ENCODE data around the gene CYP2B6.

DNA sequence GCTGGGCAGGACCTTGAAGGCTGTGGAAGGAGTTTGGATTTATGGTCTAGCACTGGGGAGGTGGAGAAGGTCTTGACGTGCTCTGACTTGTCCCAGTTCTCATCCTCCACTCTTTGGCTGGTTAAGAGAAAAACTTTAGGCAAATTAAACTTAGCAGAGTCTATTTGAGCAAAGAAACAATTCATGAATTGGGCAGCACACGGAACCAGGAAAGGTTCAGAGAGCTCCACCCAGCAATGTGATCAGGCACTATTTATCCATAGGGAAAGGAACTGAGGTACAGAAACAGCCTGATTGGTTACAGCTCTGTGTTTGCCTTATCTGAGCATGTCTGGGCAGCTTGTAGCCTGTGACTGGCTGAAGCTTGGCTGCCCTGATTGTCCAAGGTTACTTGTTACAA, 45.4 kb upstream of the CYP2B6 start:
- TF ChIP-seq CTCF (IDR thresholded peaks at IDR 0.05 in 4 of 5, conservative IDR thresholded peaks at IDR 0.05 in 1 of 5) (no peak), POLR2A (IDR thresholded peaks at IDR 0.05) (no peak)
